ENCODE data around the gene SAMD8. TPM values are rescaled to one million over a fixed set of nuclear protein-coding genes. Genes with fewer than 3 reads are reported as not detected.
A peak's percentile ranks its signal among the peaks of the same experiment; 100 is the strongest.

Gene SAMD8
- polyA plus RNA-seq, 3 donors = 13.0 to 18.8 (median 13.7) TPM

DNA sequence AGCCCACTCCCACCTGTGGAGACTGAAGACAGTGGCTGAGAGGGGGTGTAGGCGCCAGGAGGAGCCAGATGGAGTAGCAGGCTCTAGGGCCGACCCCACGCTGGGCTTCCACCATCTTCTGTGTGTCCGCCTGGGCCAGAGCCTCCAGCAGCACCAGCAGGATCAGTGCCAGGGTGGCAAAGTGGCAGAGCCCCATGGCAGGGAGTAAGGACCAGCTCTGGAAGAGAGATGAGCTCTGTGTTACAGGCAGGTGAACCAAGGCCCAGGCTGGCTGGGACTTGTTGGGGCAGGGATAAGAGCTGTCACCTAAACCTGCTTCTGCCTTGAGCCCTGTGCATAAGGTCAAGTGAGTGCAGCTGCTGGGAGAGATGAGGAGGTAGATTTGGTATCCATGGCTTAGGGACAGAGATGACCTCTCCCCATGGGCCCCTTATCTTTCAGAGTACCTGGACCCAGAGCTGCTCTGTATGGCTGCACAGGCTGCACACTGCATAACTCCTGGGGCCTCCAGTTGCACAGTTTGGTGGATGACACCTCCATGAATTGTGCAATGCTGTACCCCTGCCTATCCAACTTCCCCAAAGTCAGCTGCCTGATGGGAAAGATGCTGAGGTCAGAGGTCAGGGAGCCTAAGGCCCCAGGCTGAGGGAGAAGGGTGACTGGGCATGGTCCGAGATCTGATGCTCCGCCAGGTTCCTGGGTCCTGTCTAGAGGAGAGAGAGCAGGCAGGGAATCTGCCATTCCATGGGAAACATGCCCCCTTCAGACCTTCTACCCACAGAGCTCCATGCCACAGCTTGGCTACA is 7.4 kb upstream of the SAMD8 start:
- Mint-ChIP-seq H3K9me3 (no peaks in the 10 kb centered on the region), H3K4me1 (peaks cover 26% of the 10 kb centered on the region), H3K36me3 (no peaks in the 10 kb centered on the region), H3K27me3 (ENCODE audit: low read depth in 3 of 3) (peaks cover 1 to 7% (median 4%) of the 10 kb centered on the region in 3 donors), H3K4me3 (no peak overlapping the region), H3K27ac (peak overlapping the region; percentile 30 to 73 (median 62))
- WGBS (ENCODE audit: insufficient coverage) = 95% methylated on average over 6 of the region's 6 CpGs
- peak; percentile 38 to 69 (median 46) for DNase-seq
- H2AFZ ChIP-seq (ENCODE audit: insufficient read depth, low read depth, low read length, poor library complexity, severe bottlenecking) = peak overlapping the region; percentile 51
- H3K4me1 ChIP-seq (ENCODE audit: control insufficient read depth in 1 of 2, insufficient read depth in 2 of 2, low read length in 2 of 2) = peaks cover 19 to 22% of the 10 kb centered on the region in 2 donors
- H3K9ac ChIP-seq (ENCODE audit: insufficient read depth, low read length, poor library complexity, severe bottlenecking) = peak overlapping the region; percentile 8
- H4K20me1 ChIP-seq (ENCODE audit: insufficient read depth, low read length) = no peaks in the 10 kb centered on the region
- no peaks in the 10 kb centered on the region for H3K36me3 ChIP-seq (replicated peaks in 1 of 2; ENCODE audit: control insufficient read depth in 1 of 2, insufficient read depth in 2 of 2, low read length in 2 of 2)
- H3K79me2 ChIP-seq (ENCODE audit: insufficient read depth, low read length) = no peaks in the 10 kb centered on the region
- no peaks in the 10 kb centered on the region for H3K9me3 ChIP-seq (replicated peaks in 1 of 2; ENCODE audit: control insufficient read depth in 1 of 2, insufficient read depth in 1 of 2, low read length in 2 of 2)
- H3K4me3 ChIP-seq (replicated peaks in 1 of 3; ENCODE audit: low read depth in 2 of 3, low read length in 3 of 3) = no peak overlapping the region
- TF ChIP-seq, protein P1, sequence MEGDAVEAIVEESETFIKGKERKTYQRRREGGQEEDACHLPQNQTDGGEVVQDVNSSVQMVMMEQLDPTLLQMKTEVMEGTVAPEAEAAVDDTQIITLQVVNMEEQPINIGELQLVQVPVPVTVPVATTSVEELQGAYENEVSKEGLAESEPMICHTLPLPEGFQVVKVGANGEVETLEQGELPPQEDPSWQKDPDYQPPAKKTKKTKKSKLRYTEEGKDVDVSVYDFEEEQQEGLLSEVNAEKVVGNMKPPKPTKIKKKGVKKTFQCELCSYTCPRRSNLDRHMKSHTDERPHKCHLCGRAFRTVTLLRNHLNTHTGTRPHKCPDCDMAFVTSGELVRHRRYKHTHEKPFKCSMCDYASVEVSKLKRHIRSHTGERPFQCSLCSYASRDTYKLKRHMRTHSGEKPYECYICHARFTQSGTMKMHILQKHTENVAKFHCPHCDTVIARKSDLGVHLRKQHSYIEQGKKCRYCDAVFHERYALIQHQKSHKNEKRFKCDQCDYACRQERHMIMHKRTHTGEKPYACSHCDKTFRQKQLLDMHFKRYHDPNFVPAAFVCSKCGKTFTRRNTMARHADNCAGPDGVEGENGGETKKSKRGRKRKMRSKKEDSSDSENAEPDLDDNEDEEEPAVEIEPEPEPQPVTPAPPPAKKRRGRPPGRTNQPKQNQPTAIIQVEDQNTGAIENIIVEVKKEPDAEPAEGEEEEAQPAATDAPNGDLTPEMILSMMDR (IDR thresholded peaks at IDR 0.05) = no peak
- H3K4me2 ChIP-seq (replicated peaks; ENCODE audit: extremely low read depth, low read length, poor library complexity, severe bottlenecking) = no peak overlapping the region
- intact Hi-C loops (cut with micrococcal nuclease) = loop anchor here (5.0 kb wide), 2 partner anchors 837 to 842 kb away; no protein-coding TSS in a partner anchor
- H3K27ac ChIP-seq (ENCODE audit: low read depth in 1 of 2, low read length in 2 of 2) = peak overlapping the region in 1 of 2 donors; percentile 51
- no peaks in the 10 kb centered on the region for H3K27me3 ChIP-seq (ENCODE audit: control insufficient read depth in 2 of 2, insufficient read depth in 2 of 2, low read length in 2 of 2)

DNA sequence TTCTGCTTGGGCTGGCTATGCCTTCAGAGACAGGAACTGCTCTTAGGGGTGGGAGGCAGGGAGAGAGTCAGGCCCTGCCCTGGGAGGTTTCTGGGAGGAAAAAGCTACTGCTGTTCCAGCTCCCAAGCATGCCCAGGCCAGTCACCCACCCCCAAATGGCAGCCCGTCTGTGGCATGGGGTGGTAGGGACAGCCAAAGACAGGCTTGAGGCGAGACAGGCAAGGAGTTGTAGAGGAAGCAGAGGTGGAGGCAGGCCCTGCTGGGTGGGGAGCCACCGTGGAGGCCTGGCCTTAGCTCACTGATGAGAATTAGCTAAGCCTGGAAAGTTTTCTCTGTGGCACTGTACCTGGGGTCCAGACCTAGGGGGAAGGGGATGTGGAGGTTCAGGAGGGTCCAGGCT is 6.6 kb upstream of the SAMD8 start:
- Mint-ChIP-seq H3K4me3 (no peak overlapping the region), H3K27me3 (ENCODE audit: low read depth in 3 of 3) (peaks cover 1 to 7% (median 4%) of the 10 kb centered on the region in 3 donors), H3K27ac (peak overlapping the region in 2 of 7 donors; percentile 67 to 78), H3K4me1 (peaks cover 23% of the 10 kb centered on the region), H3K9me3 (no peaks in the 10 kb centered on the region), H3K36me3 (no peaks in the 10 kb centered on the region)
- Histone ChIP-seq H3K9ac (ENCODE audit: insufficient read depth, low read length, poor library complexity, severe bottlenecking) (no peak overlapping the region), H2AFZ (ENCODE audit: insufficient read depth, low read depth, low read length, poor library complexity, severe bottlenecking) (peak overlapping the region; percentile 51), H3K4me1 (ENCODE audit: control insufficient read depth in 1 of 2, insufficient read depth in 2 of 2, low read length in 2 of 2) (peaks cover 19 to 22% of the 10 kb centered on the region in 2 donors), H3K9me3 (replicated peaks in 1 of 2; ENCODE audit: control insufficient read depth in 1 of 2, insufficient read depth in 1 of 2, low read length in 2 of 2) (no peaks in the 10 kb centered on the region), H3K79me2 (ENCODE audit: insufficient read depth, low read length) (no peaks in the 10 kb centered on the region), H3K27ac (ENCODE audit: low read depth in 1 of 2, low read length in 2 of 2) (peak overlapping the region in 1 of 2 donors; percentile 24), H3K4me2 (replicated peaks; ENCODE audit: extremely low read depth, low read length, poor library complexity, severe bottlenecking) (no peak overlapping the region), H3K27me3 (ENCODE audit: control insufficient read depth in 2 of 2, insufficient read depth in 2 of 2, low read length in 2 of 2) (no peaks in the 10 kb centered on the region), H4K20me1 (ENCODE audit: insufficient read depth, low read length) (no peaks in the 10 kb centered on the region), H3K36me3 (replicated peaks in 1 of 2; ENCODE audit: control insufficient read depth in 1 of 2, insufficient read depth in 2 of 2, low read length in 2 of 2) (no peaks in the 10 kb centered on the region), H3K4me3 (replicated peaks in 1 of 3; ENCODE audit: low read depth in 2 of 3, low read length in 3 of 3) (no peak overlapping the region)
- intact Hi-C loops (cut with micrococcal nuclease) = loop anchor here (5.0 kb wide), 2 partner anchors 838 to 843 kb away; no protein-coding TSS in a partner anchor
- no peak for DNase-seq
- TF ChIP-seq, protein P1 (IDR thresholded peaks at IDR 0.05) = no peak
- WGBS (ENCODE audit: insufficient coverage) = no CpG with 5 or more reads among the region's 3 CpGs

Data from CD14-positive monocyte (primary cell).